Measurements from ENCODE around the gene DUSP9. TPM values are rescaled to one million over a fixed set of nuclear protein-coding genes. Genes with fewer than 3 reads are reported as not detected.
"Not testable (repeated sequence)": the region's sequence is repeated elsewhere in the genome, so short reads cannot be mapped to it uniquely, and the experiment has no call there.

Gene DUSP9
- total and polyA plus RNA-seq, 12 donors = 0.03 to 0.09 TPM; not detected in 10

DNA sequence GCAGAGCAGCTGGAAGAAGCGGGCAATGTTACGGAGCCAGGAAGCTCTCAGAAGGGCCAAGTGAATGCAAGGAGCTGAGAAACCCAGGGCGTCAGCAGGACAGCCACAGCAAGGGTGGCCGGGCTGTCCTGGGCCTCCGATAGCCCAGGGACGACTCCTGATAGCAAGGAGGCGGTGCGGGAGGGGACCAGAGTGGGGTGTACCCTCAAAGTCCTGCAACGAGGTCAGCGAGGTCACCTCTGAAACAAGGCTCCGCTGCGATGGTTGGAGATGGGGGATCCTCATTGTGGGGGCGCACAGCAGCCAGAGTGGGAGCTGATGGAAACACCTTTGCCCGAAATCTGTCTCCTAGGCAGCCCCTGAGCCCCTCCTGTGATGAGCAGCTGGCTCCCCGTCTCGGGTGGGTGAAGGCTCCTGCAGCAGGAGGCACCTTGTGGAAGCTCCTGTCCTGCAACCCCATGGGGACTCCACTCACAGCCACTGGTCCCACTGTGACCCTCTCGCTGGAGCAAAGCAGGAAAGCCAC lies 43.8 kb upstream of the DUSP9 start:
- 92 to 97% methylated on average over 12 to 17 of the region's 17 CpGs for WGBS, 2 donors
- TF ChIP-seq, protein P1, sequence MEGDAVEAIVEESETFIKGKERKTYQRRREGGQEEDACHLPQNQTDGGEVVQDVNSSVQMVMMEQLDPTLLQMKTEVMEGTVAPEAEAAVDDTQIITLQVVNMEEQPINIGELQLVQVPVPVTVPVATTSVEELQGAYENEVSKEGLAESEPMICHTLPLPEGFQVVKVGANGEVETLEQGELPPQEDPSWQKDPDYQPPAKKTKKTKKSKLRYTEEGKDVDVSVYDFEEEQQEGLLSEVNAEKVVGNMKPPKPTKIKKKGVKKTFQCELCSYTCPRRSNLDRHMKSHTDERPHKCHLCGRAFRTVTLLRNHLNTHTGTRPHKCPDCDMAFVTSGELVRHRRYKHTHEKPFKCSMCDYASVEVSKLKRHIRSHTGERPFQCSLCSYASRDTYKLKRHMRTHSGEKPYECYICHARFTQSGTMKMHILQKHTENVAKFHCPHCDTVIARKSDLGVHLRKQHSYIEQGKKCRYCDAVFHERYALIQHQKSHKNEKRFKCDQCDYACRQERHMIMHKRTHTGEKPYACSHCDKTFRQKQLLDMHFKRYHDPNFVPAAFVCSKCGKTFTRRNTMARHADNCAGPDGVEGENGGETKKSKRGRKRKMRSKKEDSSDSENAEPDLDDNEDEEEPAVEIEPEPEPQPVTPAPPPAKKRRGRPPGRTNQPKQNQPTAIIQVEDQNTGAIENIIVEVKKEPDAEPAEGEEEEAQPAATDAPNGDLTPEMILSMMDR (IDR thresholded peaks at IDR 0.05) = no peak

DNA sequence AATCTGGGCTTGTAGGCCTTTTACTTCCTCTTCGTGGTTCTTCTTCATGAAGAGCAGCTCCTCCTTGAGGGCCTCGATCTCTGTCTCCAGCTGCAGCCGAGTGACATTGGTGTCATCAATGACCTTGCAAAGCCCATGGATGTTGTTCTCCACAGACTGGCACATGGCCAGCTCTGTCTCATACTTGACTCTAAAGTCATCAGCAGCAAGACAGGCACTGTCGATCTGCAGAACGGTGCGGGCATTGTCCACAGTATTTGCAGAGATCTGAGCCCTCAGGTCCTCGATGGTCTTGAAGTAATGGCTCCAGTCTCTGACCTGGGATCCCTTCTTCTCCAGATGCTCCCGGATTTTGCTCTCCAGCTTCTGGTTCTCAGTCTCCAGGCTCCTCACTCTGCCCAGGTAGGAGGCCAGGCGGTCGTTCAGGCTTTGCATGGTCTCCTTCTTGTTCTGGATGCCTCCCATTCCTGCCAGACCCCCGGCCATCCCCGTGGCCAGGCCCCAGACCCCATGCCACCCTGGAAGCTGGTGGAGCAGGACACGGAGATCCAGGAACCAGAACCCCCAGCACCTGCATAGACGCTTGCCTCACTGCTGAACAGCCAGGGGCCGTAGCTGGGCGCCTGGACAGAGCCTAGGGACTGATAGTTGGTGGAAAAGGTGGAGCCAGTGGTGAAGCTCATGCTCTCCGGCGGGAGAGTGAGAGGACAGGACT lies 42.2 kb upstream of the DUSP9 start:
- DNase-seq, H3K4me3 ChIP-seq, H3K27ac ChIP-seq, H3K36me3 ChIP-seq, H3K9me3 ChIP-seq, ATAC-seq: not testable (repeated sequence)
- peaks cover 0 to 36% (median 0%) of the 10 kb centered on the region in 7 donors for H3K27me3 ChIP-seq
- peaks cover 0 to 14% (median 12%) of the 10 kb centered on the region in 9 donors for H3K4me1 ChIP-seq
- 92% methylated on average over 18 of the region's 18 CpGs for WGBS, 2 donors
- intact Hi-C loops (cut with DNase I) = loop anchor here in 3 of 10 donors (5.0 to 10.0 kb wide), 3 partner anchors 50 to 62 kb away; no protein-coding TSS in a partner anchor

More for the DNA sequence above, 43.8 kb upstream of the DUSP9 start:
- intact Hi-C loops (cut with DNase I) = loop anchor here in 2 of 10 donors (10.0 kb wide), 2 partner anchors 52 to 62 kb away; no protein-coding TSS in a partner anchor
- no peak overlapping the region for H3K4me3 ChIP-seq
- H3K9me3 ChIP-seq = no peaks in the 10 kb centered on the region
- no peak overlapping the region for H3K27ac ChIP-seq
- H3K27me3 ChIP-seq = peaks cover 0 to 20% (median 0%) of the 10 kb centered on the region in 7 donors
- H3K4me1 ChIP-seq = peaks cover 0 to 14% (median 10%) of the 10 kb centered on the region in 9 donors
- no peak for DNase-seq
- ATAC-seq = no peak
- no peaks in the 10 kb centered on the region for H3K36me3 ChIP-seq

DNA sequence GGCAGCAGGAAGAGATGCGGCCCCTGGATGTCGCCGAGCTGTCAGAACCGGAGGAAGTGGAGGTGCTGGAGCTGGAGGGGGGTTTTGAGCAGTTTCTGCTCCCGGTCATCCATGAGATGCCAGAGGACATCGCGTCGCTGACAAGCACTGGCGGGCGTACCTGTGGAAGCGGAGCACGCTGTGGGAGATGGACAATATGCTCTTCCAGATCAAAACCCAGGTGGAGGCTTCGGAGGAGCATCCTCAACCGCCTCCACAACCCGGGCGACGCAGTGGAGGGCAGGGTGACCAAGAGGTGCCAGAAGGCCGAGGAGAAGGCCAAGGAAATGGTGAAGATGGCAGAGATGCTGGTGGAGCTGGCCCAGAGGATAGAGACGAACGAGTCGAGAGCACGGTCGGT lies 40.5 kb upstream of the DUSP9 start:
- DNase-seq (no peak), ATAC-seq (no peak)
- Histone ChIP-seq H3K27ac (no peak overlapping the region), H3K4me3 (no peak overlapping the region), H3K36me3 (no peaks in the 10 kb centered on the region), H3K4me1 (peaks cover 0 to 14% (median 11%) of the 10 kb centered on the region in 9 donors), H3K27me3 (peaks cover 0 to 53% (median 0%) of the 10 kb centered on the region in 7 donors), H3K9me3 (no peaks in the 10 kb centered on the region)
- TF ChIP-seq, protein P1 (IDR thresholded peaks at IDR 0.05) = no peak
- intact Hi-C loops (cut with DNase I) = loop anchor here in 3 of 10 donors (5.0 to 10.0 kb wide), 3 partner anchors 48 to 61 kb away; no protein-coding TSS in a partner anchor
- WGBS, 2 donors = 88 to 90% methylated on average over 22 to 23 of the region's 23 CpGs

DNA sequence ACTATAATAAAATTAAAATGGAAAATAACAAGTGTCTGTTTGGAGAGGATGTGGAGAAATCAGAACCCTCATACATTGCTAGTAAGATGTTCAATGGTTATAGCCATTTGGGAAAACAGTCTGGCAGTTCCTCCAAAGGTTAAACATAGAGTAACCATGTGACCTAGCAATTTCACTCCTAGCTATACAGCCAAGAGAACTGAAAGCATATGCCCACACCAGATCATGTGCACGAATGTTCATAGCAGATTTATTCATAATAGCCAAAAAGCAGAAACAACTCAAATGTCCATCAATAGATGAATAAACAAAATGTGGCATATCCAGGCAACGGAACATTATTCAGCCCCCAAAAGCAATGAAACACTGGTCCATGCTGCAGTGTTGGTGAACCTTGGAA lies 38.6 kb upstream of the DUSP9 start:
- TF ChIP-seq, protein P1 (IDR thresholded peaks at IDR 0.05) = no peak
- DNase-seq (no peak), ATAC-seq (no peak)
- H3K9me3 ChIP-seq = no peaks in the 10 kb centered on the region
- 71 to 73% methylated on average over 2 of the region's 2 CpGs for WGBS, 2 donors
- no peaks in the 10 kb centered on the region for H3K36me3 ChIP-seq
- no peak overlapping the region for H3K4me3 ChIP-seq
- peaks cover 0 to 14% (median 11%) of the 10 kb centered on the region in 9 donors for H3K4me1 ChIP-seq
- peaks cover 0 to 72% (median 0%) of the 10 kb centered on the region in 7 donors for H3K27me3 ChIP-seq
- H3K27ac ChIP-seq = no peak overlapping the region
- intact Hi-C loops (cut with DNase I) = loop anchor here in 3 of 10 donors (5.0 to 10.0 kb wide), 3 partner anchors 46 to 59 kb away; no protein-coding TSS in a partner anchor

Data from heart right ventricle (tissue), 16 donors.